PC-9 (cell line): ENCODE results near the gene LONP1. TPM values are rescaled to one million over a fixed set of nuclear protein-coding genes. Genes with fewer than 3 reads are reported as not detected.
A peak's percentile ranks its signal among the peaks of the same experiment; 100 is the strongest.

Experiments
- BruUV-seq: library from RNA; stranded (reverse); fragments of 400-500 nt; replicated peaks from 2 replicates; lab custom pipeline; 2021; lab: Mats Ljungman, UMichigan
- CTCF ChIA-PET: fragments of 300-600 bp; sonication (Branson Sonifier 250); formaldehyde crosslinking; loops from one replicate; lab custom pipeline; 2022; ENCODE audit warnings: antibody characterized with exemption; lab: Charles Lee
- POLR2A ChIA-PET: fragments of 300-600 bp; sonication (Branson Sonifier 250); formaldehyde crosslinking; loops from one replicate; lab custom pipeline; 2022; ENCODE audit warnings: antibody characterized with exemption; ENCODE audit not compliant: unreplicated experiment; lab: Charles Lee
- DNase-seq, 2 experiments: peaks; one replicate each; pipeline versions ENCODE4 v3.0.0 to v3.0.0-alpha.2; 2015 to 2022; ENCODE audit warnings: mixed read lengths in 1 of 2
- H2AFZ ChIP-seq: fragments of 200-600 bp; sonication (generic); 2 replicates; pipeline ENCODE4 v1.8.1; 2017; ENCODE audit warnings: antibody characterized with exemption
- H3F3A ChIP-seq: fragments of 200-600 bp; sonication (generic); 2 replicates; pipeline ENCODE4 v1.8.1; 2017; ENCODE audit warnings: antibody characterized with exemption, mild to moderate bottlenecking, low read depth; ENCODE audit not compliant: insufficient read depth
- H3K27ac ChIP-seq: fragments of 200-600 bp; sonication (generic); 2 replicates; pipeline ENCODE4 v1.6.1; 2016; ENCODE audit warnings: mixed run types
- H3K27me3 ChIP-seq: fragments of 200-600 bp; sonication (generic); 2 replicates; pipeline ENCODE4 v1.6.1; 2016; ENCODE audit warnings: low read depth, mixed run types; ENCODE audit not compliant: insufficient read depth
- H3K36me3 ChIP-seq: fragments of 200-600 bp; sonication (generic); 2 replicates; pipeline ENCODE4 v1.6.1; 2016; ENCODE audit warnings: low read depth, mixed run types
- H3K4me1 ChIP-seq: fragments of 200-600 bp; sonication (generic); replicated peaks from 2 replicates; pipeline ENCODE4 v1.6.1; 2016; ENCODE audit warnings: mixed run types; ENCODE audit not compliant: insufficient read depth
- H3K4me2 ChIP-seq: fragments of 200-600 bp; sonication (generic); 2 replicates; pipeline ENCODE4 v1.6.1; 2017; ENCODE audit warnings: mixed run types
- H3K4me3 ChIP-seq: fragments of 200-600 bp; sonication (generic); 2 replicates; pipeline ENCODE4 v1.6.1; 2016; ENCODE audit warnings: mixed run types
- H3K79me2 ChIP-seq: fragments of 200-600 bp; sonication (generic); 2 replicates; pipeline ENCODE4 v1.6.1; 2017; ENCODE audit warnings: low read depth, mixed run types
- H3K9me2 ChIP-seq: fragments of 200-600 bp; sonication (generic); 2 replicates; pipeline ENCODE4 v1.8.1; 2017; ENCODE audit warnings: mild to moderate bottlenecking; ENCODE audit not compliant: insufficient read depth
- H3K9me3 ChIP-seq: fragments of 200-600 bp; sonication (generic); 2 replicates; pipeline ENCODE4 v1.8.1; 2016; ENCODE audit warnings: low read depth; ENCODE audit not compliant: insufficient read depth
- H4K20me1 ChIP-seq: fragments of 200-600 bp; sonication (generic); 2 replicates; pipeline ENCODE4 v1.8.1; 2017; ENCODE audit not compliant: insufficient read depth
- EZH2 ChIP-seq: fragments of 200-600 bp; sonication (generic); IDR thresholded peaks from 2 replicates; pipeline ENCODE4 v1.8.0; 2017; ENCODE audit warnings: antibody characterized with exemption, low read depth
- intact Hi-C: fragments of 100-400 bp; cut with micrococcal nuclease; formaldehyde crosslinking; loops from one replicate; pipeline ENCODE4 v1.10.0; 2022; ENCODE audit not compliant: unreplicated experiment
- total RNA-seq: library from RNA; stranded (reverse); gene quantifications from 2 replicates; pipeline ENCODE4 v1.2.3, GENCODE V29; 2021
- TF ChIP-seq, protein P1 (sequence below): fragments of 200-600 bp; sonication (generic); conservative IDR thresholded peaks from 2 replicates; pipeline ENCODE4 v1.6.1; 2017; ENCODE audit warnings: mixed run types, antibody characterized with exemption, mild to moderate bottlenecking, moderate library complexity

Gene LONP1
- total RNA-seq, 1 experiment from 2014 or later = 78.2 TPM

DNA sequence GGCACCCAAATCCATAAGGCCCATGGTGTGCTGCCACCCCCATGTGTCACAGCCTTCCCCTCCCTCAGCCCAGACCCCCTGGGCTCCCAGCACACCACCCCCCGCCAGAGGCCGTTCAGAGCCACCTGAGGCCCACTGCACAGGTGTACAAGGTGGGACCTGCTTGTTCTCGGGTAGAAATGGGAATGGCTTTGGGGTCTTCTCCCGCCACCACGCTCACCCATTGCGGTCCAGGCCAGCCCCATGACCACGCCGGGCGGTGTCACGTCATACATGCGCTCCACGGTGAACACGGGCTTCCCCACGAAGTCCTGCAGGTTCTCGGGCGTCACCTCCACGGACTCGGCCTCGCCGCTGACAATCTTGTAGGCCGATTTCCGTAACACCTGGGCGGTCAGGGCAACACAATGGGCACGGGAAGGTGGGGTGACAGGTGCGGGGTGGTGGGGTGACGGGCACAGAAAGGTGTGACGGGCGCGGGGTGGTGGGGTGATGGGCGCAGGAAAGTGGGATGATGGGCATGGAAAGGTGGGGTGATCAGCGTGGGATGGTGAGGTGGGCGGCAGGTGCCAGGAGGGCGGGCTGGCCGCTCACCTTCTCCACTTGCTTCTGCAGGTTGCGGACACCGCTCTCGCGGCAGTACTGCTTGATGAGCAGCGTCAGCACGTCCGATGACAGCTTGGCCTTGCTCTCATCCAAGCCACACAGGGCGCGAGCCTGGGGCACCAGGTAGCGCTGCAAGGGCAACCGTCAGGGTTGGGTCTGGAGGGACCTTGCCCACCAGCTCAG, 25.6 kb downstream of the LONP1 start:
- Histone ChIP-seq H3K4me2 (no peak overlapping the region), H4K20me1 (peaks cover 41% of the 10 kb centered on the region), H3F3A (peaks cover 28% of the 10 kb centered on the region), H3K79me2 (peaks cover 37% of the 10 kb centered on the region), H3K4me1 (no peaks in the 10 kb centered on the region), H2AFZ (no peak overlapping the region), H3K27ac (no peak overlapping the region), H3K9me3 (no peaks in the 10 kb centered on the region), H3K9me2 (no peaks in the 10 kb centered on the region), H3K36me3 (0 out of 2 replicates have a peak, but pooled peaks cover 9% of the 10 kb centered on the region), H3K27me3 (no peaks in the 10 kb centered on the region), H3K4me3 (no peak overlapping the region)
- intact Hi-C loops = no loop called here
- no peak for DNase-seq
- ChIA-PET POLR2A (no interaction called here), CTCF (no interaction called here)
- no TSS peak for BruUV-seq
- TF ChIP-seq, protein P1, sequence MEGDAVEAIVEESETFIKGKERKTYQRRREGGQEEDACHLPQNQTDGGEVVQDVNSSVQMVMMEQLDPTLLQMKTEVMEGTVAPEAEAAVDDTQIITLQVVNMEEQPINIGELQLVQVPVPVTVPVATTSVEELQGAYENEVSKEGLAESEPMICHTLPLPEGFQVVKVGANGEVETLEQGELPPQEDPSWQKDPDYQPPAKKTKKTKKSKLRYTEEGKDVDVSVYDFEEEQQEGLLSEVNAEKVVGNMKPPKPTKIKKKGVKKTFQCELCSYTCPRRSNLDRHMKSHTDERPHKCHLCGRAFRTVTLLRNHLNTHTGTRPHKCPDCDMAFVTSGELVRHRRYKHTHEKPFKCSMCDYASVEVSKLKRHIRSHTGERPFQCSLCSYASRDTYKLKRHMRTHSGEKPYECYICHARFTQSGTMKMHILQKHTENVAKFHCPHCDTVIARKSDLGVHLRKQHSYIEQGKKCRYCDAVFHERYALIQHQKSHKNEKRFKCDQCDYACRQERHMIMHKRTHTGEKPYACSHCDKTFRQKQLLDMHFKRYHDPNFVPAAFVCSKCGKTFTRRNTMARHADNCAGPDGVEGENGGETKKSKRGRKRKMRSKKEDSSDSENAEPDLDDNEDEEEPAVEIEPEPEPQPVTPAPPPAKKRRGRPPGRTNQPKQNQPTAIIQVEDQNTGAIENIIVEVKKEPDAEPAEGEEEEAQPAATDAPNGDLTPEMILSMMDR = no peak
- no peak for TF ChIP-seq EZH2

- Histone ChIP-seq H3K4me2 (peak overlapping the region; percentile 71; the same call in 1 of the 2 replicates), H3K79me2 (peaks cover 37% of the 10 kb centered on the region), H3K36me3 (0 out of 2 replicates have a peak, but pooled peaks cover 9% of the 10 kb centered on the region), H3K9me3 (no peaks in the 10 kb centered on the region), H2AFZ (no peak overlapping the region), H3K9me2 (no peaks in the 10 kb centered on the region), H3K4me1 (no peaks in the 10 kb centered on the region), H3K27ac (no peak overlapping the region), H3K27me3 (no peaks in the 10 kb centered on the region), H3K4me3 (no peak overlapping the region), H4K20me1 (peaks cover 37% of the 10 kb centered on the region), H3F3A (peaks cover 34% of the 10 kb centered on the region)
- TF ChIP-seq, protein P1 = no peak
- TF ChIP-seq EZH2 = no peak
- DNase-seq = no peak
- ChIA-PET CTCF (no interaction called here), POLR2A (no interaction called here)
- intact Hi-C loops = no loop called here
- no TSS peak for BruUV-seq
These were observed 26.5 kb downstream of the LONP1 start for GRCh38 chr19:5693195-5694166.

DNA sequence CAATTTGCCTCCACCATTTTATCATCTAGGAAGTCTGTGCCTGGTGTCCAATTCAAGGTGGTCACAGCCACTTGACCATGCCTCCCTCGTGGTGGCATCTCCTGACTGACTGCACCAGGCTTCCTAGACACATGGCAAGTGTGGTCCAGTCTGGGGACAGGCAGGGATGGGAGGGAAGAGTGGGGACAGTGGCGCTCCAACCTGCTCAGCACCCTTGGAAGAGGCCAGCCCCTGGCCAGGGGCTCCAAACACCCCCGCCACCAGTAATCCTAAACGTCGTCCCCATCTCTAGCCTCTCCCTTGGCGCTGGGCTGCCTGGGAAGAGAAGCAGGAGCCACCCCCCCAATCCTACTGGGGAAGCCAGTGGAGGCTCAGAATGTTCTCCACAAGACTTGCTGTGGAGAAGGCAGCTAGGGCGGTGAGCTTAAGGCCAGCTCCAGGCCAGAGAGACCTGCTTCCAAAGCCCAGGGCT, 27.2 kb downstream of the LONP1 start:
- no peak overlapping the region for H3K27ac ChIP-seq
- DNase-seq = no peak
- peak overlapping the region; percentile 71 for H3K4me2 ChIP-seq
- POLR2A ChIA-PET = no interaction called here
- no peaks in the 10 kb centered on the region for H3K9me2 ChIP-seq
- no peaks in the 10 kb centered on the region for H3K9me3 ChIP-seq
- H3K27me3 ChIP-seq = no peaks in the 10 kb centered on the region
- H4K20me1 ChIP-seq = peaks cover 37% of the 10 kb centered on the region
- intact Hi-C loops = no loop called here
- no peak overlapping the region for H2AFZ ChIP-seq
- no TSS peak for BruUV-seq
- no peak for TF ChIP-seq EZH2
- TF ChIP-seq, protein P1 = no peak
- peak overlapping the region; percentile 90 for H3K4me3 ChIP-seq
- peaks cover 37% of the 10 kb centered on the region for H3K79me2 ChIP-seq
- CTCF ChIA-PET = no interaction called here
- no peaks in the 10 kb centered on the region for H3K4me1 ChIP-seq
- H3F3A ChIP-seq = peaks cover 34% of the 10 kb centered on the region
- 0 out of 2 replicates have a peak, but pooled peaks cover 9% of the 10 kb centered on the region for H3K36me3 ChIP-seq
